Measurements from ENCODE around the gene ZNF593.

ZNF593 gene

DNA sequence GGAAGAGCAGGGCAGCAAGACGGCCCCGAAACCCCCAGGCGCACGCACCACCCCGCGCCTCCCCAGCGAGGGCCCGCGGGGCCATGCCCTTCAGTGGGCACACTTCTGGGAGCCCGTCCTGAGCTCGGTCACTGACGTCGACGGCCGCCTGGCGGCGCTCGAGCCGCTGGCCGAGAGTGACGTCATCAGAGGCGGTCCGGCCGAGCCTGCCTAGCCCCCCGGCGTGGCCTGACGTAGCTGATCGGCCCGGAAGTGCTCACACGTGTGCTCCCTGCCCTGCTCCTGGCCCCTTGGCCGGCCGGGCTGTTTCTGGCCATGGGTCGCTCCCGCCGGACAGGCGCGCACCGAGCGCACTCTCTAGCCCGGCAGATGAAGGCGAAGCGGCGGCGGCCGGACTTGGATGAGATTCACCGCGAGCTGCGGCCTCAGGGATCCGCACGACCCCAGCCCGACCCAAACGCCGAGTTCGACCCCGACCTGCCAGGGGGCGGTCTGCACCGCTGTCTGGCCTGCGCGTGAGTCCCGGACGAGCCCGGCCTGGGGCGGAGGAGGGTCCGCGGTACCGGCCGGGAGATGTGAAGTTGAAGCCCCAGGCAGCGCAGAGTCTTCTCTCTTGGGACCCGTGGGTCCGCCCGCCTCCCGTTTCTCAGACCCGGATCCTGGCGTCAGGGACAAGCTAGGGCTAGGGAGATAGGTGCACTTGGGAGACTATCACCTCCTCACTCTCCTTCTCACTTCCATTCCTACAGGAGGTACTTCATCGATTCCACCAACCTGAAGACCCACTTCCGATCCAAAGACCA, at the start of gene ZNF593:
TSS of gene ZNF593 (plus strand) at position 240 of the 803 bp plus-strand sequence. CDS start at position 316, 76 bp downstream.
- H3K4me3 ChIP-seq (ENCODE audit: control insufficient read depth, low read depth, low read length), result peak within 1 kb of the TSS; percentile 76
- TF ChIP-seq, protein P1, sequence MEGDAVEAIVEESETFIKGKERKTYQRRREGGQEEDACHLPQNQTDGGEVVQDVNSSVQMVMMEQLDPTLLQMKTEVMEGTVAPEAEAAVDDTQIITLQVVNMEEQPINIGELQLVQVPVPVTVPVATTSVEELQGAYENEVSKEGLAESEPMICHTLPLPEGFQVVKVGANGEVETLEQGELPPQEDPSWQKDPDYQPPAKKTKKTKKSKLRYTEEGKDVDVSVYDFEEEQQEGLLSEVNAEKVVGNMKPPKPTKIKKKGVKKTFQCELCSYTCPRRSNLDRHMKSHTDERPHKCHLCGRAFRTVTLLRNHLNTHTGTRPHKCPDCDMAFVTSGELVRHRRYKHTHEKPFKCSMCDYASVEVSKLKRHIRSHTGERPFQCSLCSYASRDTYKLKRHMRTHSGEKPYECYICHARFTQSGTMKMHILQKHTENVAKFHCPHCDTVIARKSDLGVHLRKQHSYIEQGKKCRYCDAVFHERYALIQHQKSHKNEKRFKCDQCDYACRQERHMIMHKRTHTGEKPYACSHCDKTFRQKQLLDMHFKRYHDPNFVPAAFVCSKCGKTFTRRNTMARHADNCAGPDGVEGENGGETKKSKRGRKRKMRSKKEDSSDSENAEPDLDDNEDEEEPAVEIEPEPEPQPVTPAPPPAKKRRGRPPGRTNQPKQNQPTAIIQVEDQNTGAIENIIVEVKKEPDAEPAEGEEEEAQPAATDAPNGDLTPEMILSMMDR (conservative IDR thresholded peaks at IDR 0.05; ENCODE audit: control insufficient read depth, insufficient read depth, low read depth, low read length), result peak; percentile 56
- peak; percentile 88 for DNase-seq (ENCODE audit: low read depth)

GRCh38 chr1:26121854-26122773, 47.6 kb upstream of the ZNF593 start:
- H3K4me3 ChIP-seq (ENCODE audit: control insufficient read depth, low read depth, low read length), result no peak overlapping the region
- TF ChIP-seq, protein P1 (conservative IDR thresholded peaks at IDR 0.05; ENCODE audit: control insufficient read depth, insufficient read depth, low read depth, low read length), result no peak
- no peak for DNase-seq (ENCODE audit: low read depth)

DNA sequence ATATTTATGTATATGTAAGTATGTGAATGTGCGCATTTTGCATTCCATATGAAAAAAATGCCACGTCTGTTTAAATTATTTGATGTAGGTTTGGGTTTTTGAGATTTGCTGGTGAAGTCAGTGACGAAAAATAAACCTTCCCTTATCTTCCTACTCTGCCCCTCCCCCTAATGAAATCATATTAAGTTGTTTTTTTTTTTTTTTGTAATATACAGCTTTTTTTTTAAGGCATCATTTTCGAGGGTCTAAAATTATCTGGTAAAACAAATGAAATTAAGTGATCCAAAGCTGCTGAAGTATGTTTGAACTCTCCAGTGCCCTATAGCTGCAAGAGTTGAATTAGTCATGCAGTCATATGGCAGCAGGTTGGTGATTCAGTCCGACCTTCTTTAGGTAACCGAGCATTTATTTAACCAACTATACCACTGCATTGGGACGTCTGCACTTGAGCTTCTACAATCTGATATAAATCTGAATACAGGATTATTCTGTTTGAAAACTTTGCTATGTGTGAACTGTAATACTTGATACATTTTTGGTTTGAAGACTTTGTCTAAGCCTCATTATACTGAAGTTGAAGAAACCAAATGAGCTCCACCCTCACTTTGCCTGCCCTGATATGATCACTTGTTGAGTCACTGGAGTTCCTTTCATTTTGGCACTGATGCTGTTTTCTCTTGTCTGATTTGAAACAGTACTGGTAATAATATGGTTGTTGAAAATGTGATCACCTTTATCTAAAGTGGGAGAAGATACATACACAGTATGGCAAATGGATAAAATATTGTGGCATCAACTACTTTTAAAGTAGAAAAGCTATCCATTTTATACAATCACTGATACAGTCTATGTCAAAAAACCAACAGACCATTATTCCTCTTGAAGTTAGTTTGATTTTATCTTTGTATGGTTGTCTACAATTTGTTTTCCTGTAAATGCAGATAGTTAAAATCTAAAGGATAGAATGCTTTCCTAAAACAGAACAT, 46.4 kb upstream of the ZNF593 start:
- peak; percentile 77 for DNase-seq (ENCODE audit: low read depth)
- no peak overlapping the region for H3K4me3 ChIP-seq (ENCODE audit: control insufficient read depth, low read depth, low read length)
- TF ChIP-seq, protein P1 (conservative IDR thresholded peaks at IDR 0.05; ENCODE audit: control insufficient read depth, insufficient read depth, low read depth, low read length), result no peak

GRCh38 chr1:26124418-26125331, 45.0 kb upstream of the ZNF593 start:
- TF ChIP-seq, protein P1 (conservative IDR thresholded peaks at IDR 0.05; ENCODE audit: control insufficient read depth, insufficient read depth, low read depth, low read length), result no peak
- DNase-seq (ENCODE audit: low read depth), result no peak
- no peak overlapping the region for H3K4me3 ChIP-seq (ENCODE audit: control insufficient read depth, low read depth, low read length)

- TF ChIP-seq, protein P1 (conservative IDR thresholded peaks at IDR 0.05; ENCODE audit: control insufficient read depth, insufficient read depth, low read depth, low read length), result no peak
- no peak overlapping the region for H3K4me3 ChIP-seq (ENCODE audit: control insufficient read depth, low read depth, low read length)
- DNase-seq (ENCODE audit: low read depth), result no peak
Measured at GRCh38 chr1:26125382-26125781, 44.3 kb upstream of the ZNF593 start.
